IPS-20b (cell line): Measurements from ENCODE around the gene RTF2.

Experiments
- H3K27ac ChIP-seq: one replicate; pipeline ENCODE4 v1.5.1; 2013; ENCODE audit warnings: low read length
- H3K27me3 ChIP-seq: 2 replicates; pipeline ENCODE4 v1.6.1; 2013; ENCODE audit warnings: mild to moderate bottlenecking, low read length, inconsistent platforms; ENCODE audit not compliant: insufficient read depth
- H3K36me3 ChIP-seq: 2 replicates; pipeline ENCODE4 v1.6.1; 2013; ENCODE audit warnings: low read depth, mild to moderate bottlenecking, inconsistent platforms, low read length, moderate library complexity; ENCODE audit not compliant: insufficient read depth
- H3K4me1 ChIP-seq: 2 replicates; pipeline ENCODE4 v1.6.1; 2013; ENCODE audit warnings: mild to moderate bottlenecking, control low read depth, inconsistent platforms, low read length, moderate library complexity; ENCODE audit not compliant: insufficient read depth
- H3K4me3 ChIP-seq: 2 replicates; pipeline ENCODE4 v1.5.1; 2013; ENCODE audit warnings: mild to moderate bottlenecking, low read length, inconsistent platforms
- H3K9ac ChIP-seq: 2 replicates; pipeline ENCODE4 v1.6.1; 2013; ENCODE audit warnings: low read depth, mild to moderate bottlenecking, inconsistent platforms, low read length, moderate library complexity
- H3K9me3 ChIP-seq: 2 replicates; pipeline ENCODE4 v1.6.1; 2013; ENCODE audit warnings: mild to moderate bottlenecking, low read depth, low read length, inconsistent platforms; ENCODE audit not compliant: insufficient read depth

Gene RTF2

GRCh38 chr20:56504373-56505005, 36.1 kb downstream of the RTF2 start:
- Histone ChIP-seq H3K4me3 (no peak overlapping the region), H3K9ac (no peak overlapping the region), H3K27me3 (no peaks in the 10 kb centered on the region), H3K4me1 (no peaks in the 10 kb centered on the region), H3K9me3 (no peaks in the 10 kb centered on the region), H3K36me3 (no peaks in the 10 kb centered on the region), H3K27ac (no peak overlapping the region)

- H3K27ac ChIP-seq = no peak overlapping the region
- H3K4me3 ChIP-seq = no peak overlapping the region
- H3K36me3 ChIP-seq = no peaks in the 10 kb centered on the region
- H3K4me1 ChIP-seq = no peaks in the 10 kb centered on the region
- H3K9me3 ChIP-seq = no peaks in the 10 kb centered on the region
- H3K9ac ChIP-seq = no peak overlapping the region
- H3K27me3 ChIP-seq = no peaks in the 10 kb centered on the region
These were observed 37.7 kb downstream of the RTF2 start for GRCh38 chr20:56506103-56506502.

GRCh38 chr20:56511926-56512325, 43.5 kb downstream of the RTF2 start:
- Histone ChIP-seq H3K4me3 (no peak overlapping the region), H3K27me3 (no peaks in the 10 kb centered on the region), H3K9ac (no peak overlapping the region), H3K4me1 (no peaks in the 10 kb centered on the region), H3K9me3 (no peaks in the 10 kb centered on the region), H3K27ac (no peak overlapping the region), H3K36me3 (0 out of 2 replicates have a peak, but pooled peaks cover 7% of the 10 kb centered on the region)

- Histone ChIP-seq H3K4me1 (no peaks in the 10 kb centered on the region), H3K4me3 (no peak overlapping the region), H3K36me3 (peaks cover 22% of the 10 kb centered on the region)
These were observed 45.0 kb downstream of the RTF2 start for GRCh38 chr20:56513161-56514150.

GRCh38 chr20:56516631-56517030, 48.2 kb downstream of the RTF2 start:
- H3K9me3 ChIP-seq = peaks cover 25% of the 10 kb centered on the region
- H3K27ac ChIP-seq = no peak overlapping the region
- no peaks in the 10 kb centered on the region for H3K4me1 ChIP-seq
- H3K36me3 ChIP-seq = peaks cover 47% of the 10 kb centered on the region
- H3K27me3 ChIP-seq = no peaks in the 10 kb centered on the region
- H3K9ac ChIP-seq = no peak overlapping the region
- no peak overlapping the region for H3K4me3 ChIP-seq

More at GRCh38 chr20:56513161-56514150, 45.0 kb downstream of the RTF2 start:
- H3K9ac ChIP-seq = no peak overlapping the region
- H3K27ac ChIP-seq = no peak overlapping the region
- no peaks in the 10 kb centered on the region for H3K27me3 ChIP-seq
- H3K9me3 ChIP-seq = no peaks in the 10 kb centered on the region

- Histone ChIP-seq H3K36me3 (peaks cover 47% of the 10 kb centered on the region), H3K4me1 (no peaks in the 10 kb centered on the region), H3K9me3 (peaks cover 31% of the 10 kb centered on the region), H3K9ac (no peak overlapping the region), H3K27ac (no peak overlapping the region), H3K4me3 (no peak overlapping the region), H3K27me3 (no peaks in the 10 kb centered on the region)
These were observed 48.8 kb downstream of the RTF2 start for GRCh38 chr20:56517211-56517610.

- no peak overlapping the region for H3K4me3 ChIP-seq
- H3K9ac ChIP-seq = no peak overlapping the region
- no peaks in the 10 kb centered on the region for H3K4me1 ChIP-seq
- no peaks in the 10 kb centered on the region for H3K27me3 ChIP-seq
- H3K36me3 ChIP-seq = peaks cover 47% of the 10 kb centered on the region
- peaks cover 31% of the 10 kb centered on the region for H3K9me3 ChIP-seq
- H3K27ac ChIP-seq = no peak overlapping the region
These were observed 49.2 kb downstream of the RTF2 start for GRCh38 chr20:56517641-56518040.

- Histone ChIP-seq H3K4me3 (no peak overlapping the region), H3K9ac (no peak overlapping the region), H3K9me3 (peaks cover 31% of the 10 kb centered on the region), H3K27me3 (no peaks in the 10 kb centered on the region), H3K27ac (no peak overlapping the region), H3K4me1 (no peaks in the 10 kb centered on the region), H3K36me3 (peaks cover 47% of the 10 kb centered on the region)
These were observed 49.7 kb downstream of the RTF2 start for GRCh38 chr20:56518126-56518525.

GRCh38 chr20:56518721-56519398, 50.4 kb downstream of the RTF2 start:
- no peaks in the 10 kb centered on the region for H3K27me3 ChIP-seq
- H3K9me3 ChIP-seq = peaks cover 31% of the 10 kb centered on the region
- H3K9ac ChIP-seq = no peak overlapping the region
- H3K36me3 ChIP-seq = peaks cover 43% of the 10 kb centered on the region
- no peak overlapping the region for H3K4me3 ChIP-seq
- no peak overlapping the region for H3K27ac ChIP-seq
- no peaks in the 10 kb centered on the region for H3K4me1 ChIP-seq

- peaks cover 31% of the 10 kb centered on the region for H3K9me3 ChIP-seq
- H3K9ac ChIP-seq = no peak overlapping the region
- peaks cover 43% of the 10 kb centered on the region for H3K36me3 ChIP-seq
- no peak overlapping the region for H3K4me3 ChIP-seq
- no peak overlapping the region for H3K27ac ChIP-seq
- H3K4me1 ChIP-seq = no peaks in the 10 kb centered on the region
- no peaks in the 10 kb centered on the region for H3K27me3 ChIP-seq
These were observed 51.1 kb downstream of the RTF2 start for GRCh38 chr20:56519551-56519950.

GRCh38 chr20:56520180-56520579, 51.8 kb downstream of the RTF2 start:
- no peaks in the 10 kb centered on the region for H3K27me3 ChIP-seq
- peaks cover 43% of the 10 kb centered on the region for H3K36me3 ChIP-seq
- H3K4me1 ChIP-seq = no peaks in the 10 kb centered on the region
- peaks cover 31% of the 10 kb centered on the region for H3K9me3 ChIP-seq
- no peak overlapping the region for H3K4me3 ChIP-seq
- no peak overlapping the region for H3K27ac ChIP-seq
- H3K9ac ChIP-seq = no peak overlapping the region
